H1 (cell line): ENCODE data around the gene FBXW8. TPM values are rescaled to one million over a fixed set of nuclear protein-coding genes. Genes with fewer than 3 reads are reported as not detected.

Experiments used
- ASH2L ChIP-seq: fragments of 200-600, 300-600 bp; sonication (generic); IDR thresholded peaks from one replicate; pipeline ENCODE4 v1.7.1; 2017; ENCODE audit warnings: low read length
- ATF3 ChIP-seq: IDR thresholded peaks from 2 replicates; pipeline ENCODE4 v1.6.1; 2011; ENCODE audit warnings: low read depth, mild to moderate bottlenecking, low read length; ENCODE audit not compliant: insufficient read depth
- BACH1 ChIP-seq: IDR thresholded peaks from 2 replicates; pipeline ENCODE4 v1.6.1; 2012; ENCODE audit warnings: low read length, improper control_type of control experiment
- FOSL1 ChIP-seq: IDR thresholded peaks from 2 replicates; pipeline ENCODE4 v1.6.1; 2011; ENCODE audit warnings: mild to moderate bottlenecking, low read depth, low read length, moderate library complexity; ENCODE audit not compliant: insufficient read depth
- KDM4A ChIP-seq: IDR thresholded peaks from one replicate; pipeline ENCODE4 v1.7.1; 2012; ENCODE audit warnings: low read depth, mild to moderate bottlenecking, moderate library complexity, low read length, inconsistent platforms; ENCODE audit not compliant: severe bottlenecking
- TBP ChIP-seq: IDR thresholded peaks from 2 replicates; pipeline ENCODE4 v1.6.1; 2011; ENCODE audit warnings: low read depth, low read length, improper control_type of control experiment
- polyA plus RNA-seq, 7 experiments: library from polyadenylated mRNA; depleted of rRNA in 3 of 7; stranded (reverse) in 5 of 7; unstranded in 2 of 7; fragments of >200 nt in 5 of 7; fragments of 200-250 nt in 2 of 7; gene quantifications; 1 replicate in 5 of 7; 2 replicates in 1 of 7; 4 replicates in 1 of 7; pipeline versions ENCODE4 v1.2.1 to v1.2.3, GENCODE V29; 2011 to 2013; ENCODE audit warnings: missing spikeins in 2 of 7, mixed read lengths in 2 of 7
- total RNA-seq: library from RNA; stranded (reverse); fragmentation: NEBNext Ultra II Directional; extraction: Animal tissue kit (Norgen Biotek cat#: 25700); gene quantifications from 2 replicates; pipeline ENCODE4 v1.2.1, GENCODE V29; 2021

FBXW8 gene
- total and polyA plus RNA-seq, 2 of the 8 experiments (the other 6 are each of a cell fraction or from before 2014, with no cell fraction given) = 15.8 to 16.0 TPM

DNA sequence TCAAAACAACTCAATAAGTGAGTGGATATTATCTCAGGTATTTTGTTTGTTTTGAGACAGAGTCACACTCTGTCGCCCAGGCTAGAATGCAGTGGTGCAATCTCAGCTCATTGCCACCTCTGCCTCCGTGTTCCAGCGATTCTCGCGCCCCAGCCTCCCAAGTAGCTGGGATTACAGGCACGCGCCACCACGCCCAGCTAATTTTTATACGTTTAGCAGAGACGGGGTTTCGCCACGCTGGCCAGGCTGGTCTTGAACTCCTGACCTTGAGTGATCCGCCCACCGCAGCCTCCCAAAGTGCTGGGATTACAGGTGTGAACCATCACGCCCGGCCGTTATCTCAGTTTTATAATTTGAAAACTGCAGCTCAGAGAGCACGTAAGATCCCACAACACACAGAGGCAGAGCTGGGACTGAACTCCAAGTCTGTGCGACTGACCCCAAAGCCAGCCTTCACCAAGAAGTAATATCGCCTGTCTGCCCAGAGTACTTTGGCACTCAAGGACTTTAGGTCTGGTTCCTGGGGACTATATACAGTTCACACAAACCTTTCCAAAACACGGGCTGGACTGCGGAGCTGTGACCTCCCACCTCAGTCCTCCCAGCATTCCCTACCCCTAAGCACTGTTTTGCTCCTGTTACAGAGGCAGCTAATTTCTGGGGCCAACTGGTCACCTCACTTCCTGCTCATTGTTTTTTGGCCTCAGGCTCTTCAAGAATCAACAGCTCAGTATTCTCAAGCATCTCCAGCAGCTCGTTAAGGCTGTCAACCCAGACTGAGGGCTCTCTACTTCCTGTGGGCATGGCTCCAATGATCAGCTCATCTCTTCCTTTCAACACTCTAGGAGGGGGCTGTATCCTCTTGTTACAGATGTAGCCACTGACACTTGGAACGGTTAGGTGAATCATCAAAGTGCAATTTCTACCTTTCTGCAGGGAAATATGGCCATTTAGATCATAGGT is 165.9 kb downstream of the FBXW8 start (continued):
- TF ChIP-seq BACH1 (no peak), ATF3 (no peak), ASH2L (no peak), KDM4A (no peak), FOSL1 (no peak), TBP (no peak)
- TF ChIP-seq, all 59 proteins: peak for 0
